Chondrocyte (in vitro differentiated cells): Measurements from ENCODE around the gene SAMHD1. TPM values are rescaled to one million over a fixed set of nuclear protein-coding genes. Genes with fewer than 3 reads are reported as not detected.
"Not testable (repeated sequence)": the region's sequence is repeated elsewhere in the genome, so short reads cannot be mapped to it uniquely, and the experiment has no call there.

Experiments
- DNase-seq: peaks from one replicate; pipeline ENCODE4 v3.0.0; 2021; ENCODE audit warnings: mixed read lengths, low spot score
- H3K27ac Mint-ChIP-seq: one replicate; pipeline ENCODE4 v1.8.0; 2021; ENCODE audit warnings: mild to moderate bottlenecking, moderate library complexity, mixed read lengths; ENCODE audit not compliant: unreplicated experiment
- H3K27me3 Mint-ChIP-seq: 2 replicates; pipeline ENCODE4 v1.8.0; 2021; ENCODE audit warnings: low read depth, mixed read lengths
- H3K36me3 Mint-ChIP-seq: 2 replicates; pipeline ENCODE4 v1.8.0; 2021; ENCODE audit warnings: low read depth, mixed read lengths
- H3K4me1 Mint-ChIP-seq: 2 replicates; pipeline ENCODE4 v1.8.0; 2021; ENCODE audit warnings: low read depth, mild to moderate bottlenecking, mixed read lengths
- H3K4me3 Mint-ChIP-seq: one replicate; pipeline ENCODE4 v1.8.0; 2021; ENCODE audit warnings: mild to moderate bottlenecking, moderate library complexity, mixed read lengths; ENCODE audit not compliant: unreplicated experiment
- H3K9me3 Mint-ChIP-seq: 2 replicates; pipeline ENCODE4 v1.8.0; 2021; ENCODE audit warnings: low read depth, mixed read lengths
- total RNA-seq: library from RNA; stranded (reverse); gene quantifications from 3 replicates; pipeline ENCODE4 v1.2.1, GENCODE V29; 2021
- TF ChIP-seq, protein P1 (sequence below): fragments of 200-600 bp; sonication (generic); IDR thresholded peaks from 2 replicates; pipeline ENCODE4 v1.5.0; 2021; ENCODE audit warnings: antibody characterized with exemption, mild to moderate bottlenecking, moderate library complexity

The SAMHD1 gene
- total RNA-seq, 1 donor from 2014 or later, result 17.3 TPM

DNA sequence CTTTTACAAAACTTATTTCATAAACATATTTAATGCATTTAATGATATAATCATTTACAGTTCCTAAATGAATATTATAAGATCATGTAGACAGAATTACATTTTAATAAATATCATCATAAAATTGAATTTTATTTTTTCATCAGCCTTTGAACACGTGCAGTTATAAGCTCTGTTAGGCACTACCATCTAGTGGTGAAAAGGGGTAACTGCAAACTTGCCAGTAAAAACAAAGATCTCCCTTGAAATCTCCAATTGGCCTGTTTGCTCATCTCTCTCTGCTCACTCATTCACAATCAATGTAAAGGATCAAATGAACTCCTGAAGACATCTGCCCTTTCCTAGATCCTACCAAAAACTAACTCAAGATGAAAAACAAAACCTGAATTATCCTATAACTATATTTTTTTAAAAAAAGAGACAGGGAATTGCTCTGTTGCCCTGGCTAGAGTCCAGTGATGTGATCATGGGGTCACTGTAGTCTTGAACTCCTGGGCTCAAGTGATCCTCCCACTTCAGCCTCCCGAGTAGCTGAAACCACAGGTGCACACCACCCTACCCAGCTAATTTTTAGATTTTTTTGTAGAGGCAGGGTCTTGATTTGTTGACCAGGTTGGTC, 31.7 kb downstream of the SAMHD1 start:
- no peaks in the 10 kb centered on the region for H3K27me3 Mint-ChIP-seq
- no peaks in the 10 kb centered on the region for H3K9me3 Mint-ChIP-seq
- no peak for DNase-seq
- H3K4me3 Mint-ChIP-seq, result no peak overlapping the region
- TF ChIP-seq, protein P1, sequence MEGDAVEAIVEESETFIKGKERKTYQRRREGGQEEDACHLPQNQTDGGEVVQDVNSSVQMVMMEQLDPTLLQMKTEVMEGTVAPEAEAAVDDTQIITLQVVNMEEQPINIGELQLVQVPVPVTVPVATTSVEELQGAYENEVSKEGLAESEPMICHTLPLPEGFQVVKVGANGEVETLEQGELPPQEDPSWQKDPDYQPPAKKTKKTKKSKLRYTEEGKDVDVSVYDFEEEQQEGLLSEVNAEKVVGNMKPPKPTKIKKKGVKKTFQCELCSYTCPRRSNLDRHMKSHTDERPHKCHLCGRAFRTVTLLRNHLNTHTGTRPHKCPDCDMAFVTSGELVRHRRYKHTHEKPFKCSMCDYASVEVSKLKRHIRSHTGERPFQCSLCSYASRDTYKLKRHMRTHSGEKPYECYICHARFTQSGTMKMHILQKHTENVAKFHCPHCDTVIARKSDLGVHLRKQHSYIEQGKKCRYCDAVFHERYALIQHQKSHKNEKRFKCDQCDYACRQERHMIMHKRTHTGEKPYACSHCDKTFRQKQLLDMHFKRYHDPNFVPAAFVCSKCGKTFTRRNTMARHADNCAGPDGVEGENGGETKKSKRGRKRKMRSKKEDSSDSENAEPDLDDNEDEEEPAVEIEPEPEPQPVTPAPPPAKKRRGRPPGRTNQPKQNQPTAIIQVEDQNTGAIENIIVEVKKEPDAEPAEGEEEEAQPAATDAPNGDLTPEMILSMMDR, result peak; percentile 92
- no peak overlapping the region for H3K27ac Mint-ChIP-seq
- H3K36me3 Mint-ChIP-seq, result peaks cover 1% of the 10 kb centered on the region
- no peaks in the 10 kb centered on the region for H3K4me1 Mint-ChIP-seq

DNA sequence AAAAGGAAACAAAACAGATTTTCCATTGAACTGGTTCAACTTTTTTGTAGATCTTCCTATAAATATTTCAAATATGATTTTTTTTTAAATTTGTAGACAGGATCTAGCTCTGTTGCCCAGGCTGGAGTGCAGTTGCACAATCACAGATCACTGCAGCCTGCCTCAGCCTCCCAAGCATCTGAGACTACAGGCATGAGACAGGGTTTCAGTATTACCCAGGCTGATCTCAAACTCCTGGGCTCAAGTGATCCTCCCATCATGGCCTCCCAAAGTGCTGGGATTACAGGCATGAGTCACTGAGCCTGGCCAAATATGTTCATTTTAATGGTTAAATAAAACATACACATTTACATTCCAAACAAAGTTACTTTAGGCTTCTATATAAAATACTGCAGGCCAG, 33.6 kb downstream of the SAMHD1 start:
- TF ChIP-seq, protein P1, result no peak
- no peak overlapping the region for H3K4me3 Mint-ChIP-seq
- H3K36me3 Mint-ChIP-seq, result peaks cover 4% of the 10 kb centered on the region
- H3K27me3 Mint-ChIP-seq, result no peaks in the 10 kb centered on the region
- no peaks in the 10 kb centered on the region for H3K4me1 Mint-ChIP-seq
- no peak overlapping the region for H3K27ac Mint-ChIP-seq
- H3K9me3 Mint-ChIP-seq, result no peaks in the 10 kb centered on the region
- no peak for DNase-seq

DNA sequence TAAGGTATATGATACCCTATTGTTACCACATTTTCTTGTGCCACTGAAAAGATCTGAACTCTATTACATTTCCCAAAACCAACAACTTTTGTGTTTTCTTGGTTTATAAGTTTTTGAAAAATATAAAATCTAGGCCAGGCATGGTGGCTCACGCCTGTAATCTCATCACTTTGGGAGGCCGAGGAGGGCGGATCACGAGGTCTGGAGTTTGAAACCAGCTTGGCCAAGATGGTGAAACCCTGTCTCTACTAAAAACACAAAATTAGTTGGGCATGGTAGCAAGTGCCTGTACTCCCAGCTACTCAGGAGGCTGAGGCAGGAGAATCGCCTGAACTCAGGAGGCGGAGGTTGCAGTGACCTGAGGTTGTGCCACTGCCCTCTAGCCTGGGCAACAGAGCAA, 34.3 kb downstream of the SAMHD1 start:
- Mint-ChIP-seq H3K4me1 (no peaks in the 10 kb centered on the region), H3K27me3 (no peaks in the 10 kb centered on the region), H3K9me3 (no peaks in the 10 kb centered on the region), H3K27ac (no peak overlapping the region), H3K36me3 (peaks cover 4% of the 10 kb centered on the region), H3K4me3 (no peak overlapping the region)
- TF ChIP-seq, protein P1, result no peak
- DNase-seq, result no peak

DNA sequence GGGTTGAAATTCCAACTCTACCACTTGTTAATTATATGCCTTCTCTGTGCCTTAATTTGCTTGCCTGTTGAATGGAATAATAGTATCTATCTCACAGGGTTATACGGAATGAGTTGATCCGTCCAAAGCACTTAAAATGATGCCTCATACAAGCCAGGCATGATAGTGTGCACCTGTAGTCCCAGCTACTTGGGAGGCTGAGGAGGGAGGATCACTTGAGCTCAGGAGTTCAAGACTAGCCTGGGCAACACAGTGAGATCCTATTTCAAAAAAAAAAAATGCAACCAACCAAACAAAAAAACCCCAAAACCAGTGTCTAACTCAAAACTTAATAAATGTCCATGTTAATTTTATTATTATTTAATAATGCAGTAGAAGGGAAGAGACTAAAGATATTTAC, 35.3 kb downstream of the SAMHD1 start:
- Mint-ChIP-seq H3K36me3 (peaks cover 4% of the 10 kb centered on the region), H3K27me3 (no peaks in the 10 kb centered on the region), H3K9me3 (no peaks in the 10 kb centered on the region), H3K27ac (no peak overlapping the region), H3K4me1 (no peaks in the 10 kb centered on the region), H3K4me3 (no peak overlapping the region)
- TF ChIP-seq, protein P1, result no peak
- no peak for DNase-seq

DNA sequence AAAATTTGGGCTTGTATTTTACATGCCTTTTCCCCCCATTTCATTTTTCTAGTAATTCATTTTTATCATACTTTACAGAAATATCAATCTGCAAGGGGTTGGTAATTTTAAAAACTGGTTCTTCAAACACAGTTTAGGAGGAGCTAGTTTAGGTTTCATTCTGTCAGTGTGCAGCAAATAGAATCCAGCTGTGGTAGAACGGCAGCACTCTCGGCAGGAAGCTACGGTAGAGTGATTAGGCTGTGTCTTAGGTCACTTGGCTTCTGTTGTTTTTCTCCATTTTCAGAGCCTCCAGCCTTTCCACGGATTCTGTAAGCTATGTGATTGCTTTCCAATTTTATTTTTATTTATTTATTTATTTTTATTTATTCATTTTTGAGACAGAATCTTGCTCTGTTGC, 42.9 kb downstream of the SAMHD1 start:
- Mint-ChIP-seq H3K4me3 (no peak overlapping the region), H3K9me3 (no peaks in the 10 kb centered on the region), H3K4me1 (no peaks in the 10 kb centered on the region), H3K27me3 (no peaks in the 10 kb centered on the region), H3K27ac (no peak overlapping the region), H3K36me3 (peaks cover 4% of the 10 kb centered on the region)
- DNase-seq, result no peak
- TF ChIP-seq, protein P1, result no peak

DNA sequence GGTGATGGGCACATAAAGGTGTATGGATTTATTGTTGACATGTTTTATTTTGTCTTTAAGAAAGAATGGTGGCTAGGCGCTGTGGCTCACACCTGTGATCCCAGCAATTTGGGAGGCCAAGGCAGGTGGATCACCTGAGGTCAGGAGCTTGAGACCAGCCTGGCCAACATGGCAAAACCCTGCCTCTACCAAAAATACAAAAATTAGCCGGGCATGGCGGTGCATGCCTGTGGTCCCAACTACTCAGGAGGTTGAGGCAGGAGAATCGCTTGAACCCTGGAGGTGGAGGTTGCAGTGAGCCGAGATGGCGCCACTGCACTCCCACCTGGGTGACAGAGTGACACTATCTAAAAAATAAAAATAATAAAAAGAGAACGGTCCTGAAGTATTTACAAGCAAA, 45.4 kb downstream of the SAMHD1 start:
- DNase-seq, H3K36me3 Mint-ChIP-seq, H3K9me3 Mint-ChIP-seq, H3K27me3 Mint-ChIP-seq, H3K27ac Mint-ChIP-seq, H3K4me3 Mint-ChIP-seq, H3K4me1 Mint-ChIP-seq: not testable (repeated sequence)

DNA sequence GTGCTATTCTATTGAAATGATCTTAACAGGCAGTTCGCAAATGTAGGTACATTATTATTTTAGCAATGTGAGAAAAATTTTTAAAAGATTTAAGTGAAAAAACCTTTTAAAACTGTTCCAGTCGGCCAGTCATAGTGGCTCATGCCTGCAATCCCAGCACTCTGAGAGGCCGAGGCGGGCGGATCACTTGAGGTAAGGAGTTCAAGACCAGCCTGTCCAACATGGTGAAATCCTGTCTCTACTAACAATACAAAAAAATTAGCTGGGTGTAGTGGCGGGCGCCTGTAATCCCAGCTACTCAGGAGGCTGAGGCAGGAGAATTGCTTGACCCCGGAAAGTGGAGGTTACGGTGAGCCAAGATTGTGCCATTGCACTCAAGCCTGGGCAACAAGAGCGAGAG, 45.9 kb downstream of the SAMHD1 start:
- DNase-seq, H3K27me3 Mint-ChIP-seq, H3K4me3 Mint-ChIP-seq, H3K9me3 Mint-ChIP-seq, H3K36me3 Mint-ChIP-seq, H3K27ac Mint-ChIP-seq, H3K4me1 Mint-ChIP-seq: not testable (repeated sequence)
